ENCODE data around the gene PPP1R11. TPM values are rescaled to one million over a fixed set of nuclear protein-coding genes. Genes with fewer than 3 reads are reported as not detected.
A peak's percentile ranks its signal among the peaks of the same experiment; 100 is the strongest.

PPP1R11 gene
- total and polyA plus RNA-seq, 9 of the 15 experiments (the other 6 are each of a cell fraction or from before 2014, with no cell fraction given): 17.8 to 94.8 (median 44.6) TPM

- Histone ChIP-seq H3K4me2 (ENCODE audit: insufficient read depth, low read length) (peak overlapping the region; percentile 86), H4K20me1 (replicated peaks; ENCODE audit: control insufficient read depth, insufficient read depth, low read length) (no peaks in the 10 kb centered on the region), H3K9me3 (replicated peaks; ENCODE audit: control insufficient read depth, insufficient read depth, low read depth, low read length) (no peaks in the 10 kb centered on the region), H3K4me1 (replicated peaks in 1 of 2; ENCODE audit: control insufficient read depth in 2 of 2, insufficient read depth in 2 of 2, low read length in 2 of 2) (peaks cover 25 to 34% of the 10 kb centered on the region in 2 experiments), H2AFZ (ENCODE audit: low read depth, low read length) (peak overlapping the region; percentile 98), H3K9me1 (ENCODE audit: control insufficient read depth, insufficient read depth, low read length) (no peaks in the 10 kb centered on the region), H3K9ac (ENCODE audit: insufficient read depth in 1 of 2, low read depth in 2 of 2, low read length in 2 of 2) (peak overlapping the region in 1 of 2 experiments; percentile 80; a peak in 2 of 4 replicates), H3K79me2 (ENCODE audit: control insufficient read depth, insufficient read depth, low read length) (no peaks in the 10 kb centered on the region), H3K27me3 (ENCODE audit: control insufficient read depth in 2 of 2, insufficient read depth in 2 of 2, low read length in 2 of 2) (peaks cover 17 to 29% of the 10 kb centered on the region in 2 experiments; a peak in 4 of 5 replicates), H3K36me3 (ENCODE audit: control insufficient read depth, insufficient read depth, low read length) (no peaks in the 10 kb centered on the region), H3K27ac (ENCODE audit: extremely low read depth, low read depth, low read length) (no peak overlapping the region), H3K4me3 (no peak overlapping the region)
- in situ Hi-C loops (cut with MboI): no loop called here
- CTCF ChIA-PET (ENCODE audit: low intra/inter-chr PET ratio): interaction anchor here (0.7 to 4.2 kb wide), 6 partner anchors 27 to 294 kb away, joined by 3 to 66 read pairs (median 6); no protein-coding TSS in a partner anchor
- DNase-seq (ENCODE audit: extremely low read depth in 1 of 4, low spot score in 3 of 4) (peak; percentile 88 to 93 (median 88)), ATAC-seq (peak; percentile 87), FAIRE-seq (peak; percentile 97)
- WGBS (ENCODE audit: insufficient coverage, low coverage, missing lambda C conversion rate): 35% methylated on average over 35 of the region's 36 CpGs
- intact Hi-C loops (cut with micrococcal nuclease): loop anchor here (1.0 to 10.0 kb wide), 5 partner anchors 28 to 294 kb away; partner anchors contain the start of gene PPP1R11
- BruUV-seq (replicated peaks): no TSS peak
- POLR2A ChIA-PET: interaction anchor here (0.7 to 1.3 kb wide), 5 partner anchors 23 to 466 kb away, joined by 3 to 5 read pairs (median 3); partner anchors contain the start of gene POLR1H
- TF ChIP-seq CBFA2T2 (conservative IDR thresholded peaks at IDR 0.05) (no peak), ZSCAN32 (CRISPR knock-in tag; IDR thresholded peaks at IDR 0.05) (no peak), NELFE (IDR thresholded peaks at IDR 0.05; ENCODE audit: insufficient read depth, insufficient read length) (no peak), CHD1 (IDR thresholded peaks at IDR 0.05; ENCODE audit: low read length) (no peak), HCFC1 (IDR thresholded peaks at IDR 0.05; ENCODE audit: low read depth, low read length) (no peak), NUFIP1 (IDR thresholded peaks at IDR 0.05; ENCODE audit: partially characterized antibody) (no peak), ZBTB34 (CRISPR knock-in tag; IDR thresholded peaks at IDR 0.05) (no peak), PRMT5 (CRISPR knock-in tag; IDR thresholded peaks at IDR 0.05) (no peak), ZNF511 (CRISPR knock-in tag; IDR thresholded peaks at IDR 0.05) (0 out of 2 replicates have a peak, but pooled peaks have one; percentile 36), U2AF2 (optimal IDR thresholded peaks at IDR 0.05; ENCODE audit: low read depth, low read length) (no peak), PRDM10 (IDR thresholded peaks at IDR 0.05; ENCODE audit: partially characterized antibody) (peak; percentile 9), ATF4 (CRISPR knock-in tag; IDR thresholded peaks at IDR 0.05) (no peak)
Observed at GRCh38 chr6:30102970-30103871, 36.2 kb downstream of the PPP1R11 start.
